Renal cortex interstitium (tissue), 11 donors: ENCODE measurements around the gene NMRAL1. TPM values are rescaled to one million over a fixed set of nuclear protein-coding genes. Genes with fewer than 3 reads are reported as not detected.
A peak's percentile ranks its signal among the peaks of the same experiment; 100 is the strongest.

Experiments
- DNase-seq, 11 donors: peaks; one replicate each; pipeline ENCODE4 v3.0.0-alpha.2; 2013; ENCODE audit warnings: low read depth in 9 of 11, low spot score in 4 of 11; ENCODE audit errors: extremely low read depth in 1 of 11
- polyA plus RNA-seq, 3 donors: library from polyadenylated mRNA; unstranded; fragments of 120-200 nt; gene quantifications; one replicate each; pipeline ENCODE4 v1.2.1, GENCODE V29; 2013; ENCODE audit not compliant: insufficient read length in 3 of 3

NMRAL1 gene
- polyA plus RNA-seq, 3 donors, result 32.3 to 54.2 (median 43.5) TPM

GRCh38 chr16:4510131-4510530, 35.7 kb upstream of the NMRAL1 start:
- DNase-seq, result no peak

GRCh38 chr16:4509420-4509819, 35.0 kb upstream of the NMRAL1 start:
- DNase-seq, result no peak

- DNase-seq, result no peak
Measured at GRCh38 chr16:4508806-4509205, 34.4 kb upstream of the NMRAL1 start.

GRCh38 chr16:4507588-4508345, 33.3 kb upstream of the NMRAL1 start:
- DNase-seq, result no peak

GRCh38 chr16:4506450-4506849, 32.0 kb upstream of the NMRAL1 start:
- DNase-seq, result peak in 8 of 11 donors; percentile 33 to 71 (median 52)

- no peak for DNase-seq
Measured at GRCh38 chr16:4505356-4506147, 31.1 kb upstream of the NMRAL1 start.

GRCh38 chr16:4501071-4501478, 26.6 kb upstream of the NMRAL1 start:
- DNase-seq, result no peak

- no peak for DNase-seq
Measured at GRCh38 chr16:4500272-4500671, 25.8 kb upstream of the NMRAL1 start.

- no peak for DNase-seq
Measured at GRCh38 chr16:4499196-4499555, 24.8 kb upstream of the NMRAL1 start.

- no peak for DNase-seq
Measured at GRCh38 chr16:4498546-4499195, 24.2 kb upstream of the NMRAL1 start.

- no peak for DNase-seq
Measured at GRCh38 chr16:4496305-4496704, 21.9 kb upstream of the NMRAL1 start.

- DNase-seq, result no peak
Measured at GRCh38 chr16:4495766-4496165, 21.3 kb upstream of the NMRAL1 start.

GRCh38 chr16:4494746-4495490, 20.5 kb upstream of the NMRAL1 start:
- DNase-seq, result no peak

- DNase-seq, result no peak
Measured at GRCh38 chr16:4491898-4492297, 17.5 kb upstream of the NMRAL1 start.

GRCh38 chr16:4489030-4489429, 14.6 kb upstream of the NMRAL1 start:
- DNase-seq, result no peak

GRCh38 chr16:4488499-4488967, 14.1 kb upstream of the NMRAL1 start:
- peak in 2 of 11 donors; percentile 18 to 47 for DNase-seq

- peak in 2 of 11 donors; percentile 36 to 58 for DNase-seq
Measured at GRCh38 chr16:4487955-4488498, 13.6 kb upstream of the NMRAL1 start.

- no peak for DNase-seq
Measured at GRCh38 chr16:4486126-4486893, 11.9 kb upstream of the NMRAL1 start.
